Activated CD4-positive, alpha-beta T cell treated with anti-CD3 and anti-CD28 coated beads, Interleukin-2, amount 50 U/mL, for 24 hours (primary cell): ENCODE data around the gene BCL11A.

Source experiments
- DNase-seq, 2 donors: peaks; one replicate each; pipeline ENCODE4 v3.0.0-alpha.2; 2020; ENCODE audit warnings: low read depth in 1 of 2, low spot score in 1 of 2

The BCL11A gene

GRCh38 chr2:60553495-60554073 is at the start of gene BCL11A:
BCL11A (minus strand) TSS chr2:60553654; CDS start chr2:60553270, 384 bp downstream.
- DNase-seq: no peak

DNA sequence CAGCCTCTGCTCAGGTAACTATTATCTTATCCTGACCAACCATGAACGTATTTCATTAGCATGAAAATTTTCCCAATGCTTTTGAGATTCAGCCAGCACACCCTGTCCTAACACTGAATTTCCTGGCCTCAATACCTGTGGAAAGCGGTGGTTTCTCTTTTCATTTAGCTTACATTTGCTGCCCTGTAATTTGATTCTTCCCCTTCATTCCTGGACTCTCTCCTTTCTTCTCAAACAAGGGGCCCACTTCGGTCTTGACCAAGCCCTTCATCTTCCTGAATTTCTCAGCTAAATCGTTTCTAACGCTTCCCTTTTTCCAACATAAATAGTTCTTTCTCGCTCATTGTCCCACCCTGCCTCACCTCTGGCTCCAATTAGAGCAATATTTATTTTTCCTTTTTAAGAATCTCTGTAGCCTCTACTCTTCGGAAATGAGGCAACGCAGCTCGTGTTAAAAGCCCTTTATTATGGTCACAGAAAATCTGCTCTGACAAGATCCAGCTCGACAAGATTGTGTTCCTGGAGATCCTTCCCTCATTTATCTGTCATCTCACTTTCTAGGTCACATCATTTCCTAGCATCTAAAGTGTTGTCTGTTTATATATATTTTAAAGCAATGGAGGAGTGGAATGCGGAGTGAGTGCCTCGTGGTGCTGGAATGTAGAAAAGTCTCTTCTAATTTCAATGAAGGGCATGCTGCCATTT is 49.5 kb upstream of the BCL11A start:
- DNase-seq: no peak

- DNase-seq: no peak
These were observed 48.9 kb upstream of the BCL11A start for GRCh38 chr2:60602388-60602787.

GRCh38 chr2:60598271-60598670 is 44.8 kb upstream of the BCL11A start:
- DNase-seq: no peak

DNA sequence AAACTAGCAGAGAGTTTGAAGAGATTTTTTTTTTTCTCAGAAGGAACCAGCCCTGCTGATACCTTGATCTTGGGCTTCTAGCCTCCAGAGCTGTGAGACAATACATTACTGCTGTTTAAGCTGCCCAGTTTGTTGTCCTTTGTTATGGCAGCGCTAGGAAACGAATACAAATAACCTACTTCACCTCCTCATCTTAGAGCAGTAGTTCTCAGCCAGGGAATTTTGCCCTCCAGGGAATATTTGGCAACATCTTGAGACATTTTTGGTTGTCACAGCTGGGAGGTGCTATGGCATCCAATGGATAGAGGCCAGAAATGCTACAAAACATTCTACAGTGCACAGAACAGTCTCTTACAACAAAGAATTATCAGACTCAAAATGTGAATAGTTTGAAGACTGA is 43.9 kb upstream of the BCL11A start:
- no peak for DNase-seq

DNA sequence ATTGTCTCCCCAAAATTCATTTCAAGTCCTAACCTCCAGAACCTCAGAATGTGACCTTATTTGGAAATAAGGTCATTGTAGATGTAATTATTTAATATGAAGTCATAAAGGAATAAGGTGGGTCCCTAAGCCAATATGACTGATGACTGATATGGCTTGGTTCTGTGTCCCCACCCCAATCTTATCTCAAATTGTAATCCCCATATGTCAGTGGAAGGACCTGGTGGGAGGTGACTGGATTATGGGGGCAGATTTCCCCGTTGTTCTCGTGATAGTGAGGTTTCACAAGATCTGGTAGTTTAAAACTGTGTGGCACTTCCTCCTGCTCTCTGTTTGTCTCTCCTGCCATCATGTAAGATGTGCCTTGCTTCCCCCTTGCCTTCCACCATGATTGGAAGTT is 43.0 kb upstream of the BCL11A start:
- no peak for DNase-seq

- no peak for DNase-seq
These were observed 42.5 kb upstream of the BCL11A start for GRCh38 chr2:60595953-60596352.

- no peak for DNase-seq
These were observed 35.6 kb upstream of the BCL11A start for GRCh38 chr2:60589104-60589503.

DNA sequence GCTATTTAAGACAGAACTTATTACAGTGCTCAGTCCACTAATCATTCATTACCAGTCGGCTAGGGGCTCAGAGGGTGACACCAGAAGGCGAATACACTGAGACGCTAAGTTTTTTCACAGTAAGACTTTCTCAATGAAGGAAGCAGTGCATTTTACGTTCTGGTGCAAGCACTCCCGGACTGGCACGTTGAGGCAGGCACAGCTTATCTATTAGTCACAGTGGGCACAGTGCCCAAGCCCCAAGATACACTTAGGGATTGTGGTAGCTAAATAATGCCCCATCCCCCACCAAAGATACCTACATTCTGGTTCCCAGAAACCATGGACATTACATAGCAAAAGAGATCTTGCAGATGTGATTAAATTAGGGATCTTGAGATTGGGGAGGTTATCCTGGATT is 32.6 kb upstream of the BCL11A start:
- DNase-seq: no peak

GRCh38 chr2:60585276-60585675 is 31.8 kb upstream of the BCL11A start:
- DNase-seq: no peak

DNA sequence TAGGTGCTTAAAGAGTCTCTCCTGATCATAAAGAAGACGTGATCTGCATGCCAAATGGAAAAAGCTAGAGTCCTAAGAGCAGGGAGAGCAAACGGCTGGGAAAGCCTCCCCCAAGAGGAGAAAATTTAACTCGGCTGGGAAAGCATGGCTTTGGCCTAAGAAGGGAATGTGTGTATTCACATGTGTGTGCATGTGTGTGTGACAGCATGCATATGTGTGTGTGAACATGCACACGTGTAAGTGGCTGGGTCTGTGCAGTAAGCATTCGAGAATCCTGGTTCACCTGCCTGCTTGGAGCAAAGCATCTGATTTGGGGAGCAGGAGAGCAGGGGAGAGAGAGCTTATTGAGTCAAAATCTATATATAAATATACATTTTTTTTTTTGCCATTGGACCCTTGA is 30.1 kb upstream of the BCL11A start:
- DNase-seq: no peak

- peak; percentile 27 to 33 for DNase-seq
These were observed 28.2 kb upstream of the BCL11A start for GRCh38 chr2:60581433-60582282.

DNA sequence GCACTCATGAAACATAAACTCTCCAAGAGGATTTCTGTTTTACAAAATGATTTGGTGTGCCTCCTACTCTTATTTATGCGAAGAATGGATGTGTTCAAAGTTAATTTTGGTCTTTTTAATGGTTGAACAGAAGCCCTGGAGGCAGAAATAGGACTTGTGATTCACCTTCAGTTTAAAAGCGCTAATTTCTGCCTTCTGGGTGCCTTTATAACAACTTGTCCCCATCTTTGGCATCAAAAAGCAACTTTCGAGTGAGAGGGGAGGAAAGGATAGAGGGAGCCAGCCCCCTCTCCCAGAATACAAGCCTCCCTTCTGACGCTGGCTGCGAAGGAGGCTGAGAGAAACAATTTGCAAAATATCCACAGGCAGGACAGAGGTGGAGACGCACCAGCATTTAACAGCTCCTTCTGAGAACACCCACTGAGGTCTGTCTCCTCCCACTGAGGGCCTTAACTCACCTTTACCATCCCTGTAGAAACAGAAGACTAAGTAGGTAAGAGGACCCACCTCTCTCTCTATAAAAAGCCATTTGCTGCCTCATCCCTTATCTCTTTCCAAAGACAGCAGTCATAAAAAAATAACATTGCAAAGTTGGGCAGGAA is 24.3 kb upstream of the BCL11A start:
- DNase-seq: no peak

DNA sequence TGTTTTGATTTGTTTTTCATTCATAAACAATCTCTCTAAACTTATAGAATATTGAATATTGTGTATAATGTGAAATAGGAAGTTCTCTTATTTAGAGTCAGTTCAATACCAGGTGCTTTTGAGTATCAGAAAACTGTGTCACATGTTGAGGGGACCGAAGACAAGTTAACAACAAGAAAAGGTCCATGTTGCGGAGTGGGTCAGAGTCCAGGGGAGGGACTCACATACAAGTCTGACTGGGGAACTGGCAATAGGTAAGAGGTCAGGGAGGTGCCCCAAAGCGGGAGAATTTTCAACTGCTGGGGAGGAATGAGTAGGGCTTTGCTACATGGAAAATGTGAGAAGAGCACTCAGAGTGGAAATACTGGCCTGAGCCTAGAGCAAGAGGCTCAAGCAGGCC is 19.8 kb upstream of the BCL11A start:
- no peak for DNase-seq

- no peak for DNase-seq
These were observed 16.8 kb upstream of the BCL11A start for GRCh38 chr2:60570251-60570650.

GRCh38 chr2:60569680-60570111 is 16.2 kb upstream of the BCL11A start:
- no peak for DNase-seq

DNA sequence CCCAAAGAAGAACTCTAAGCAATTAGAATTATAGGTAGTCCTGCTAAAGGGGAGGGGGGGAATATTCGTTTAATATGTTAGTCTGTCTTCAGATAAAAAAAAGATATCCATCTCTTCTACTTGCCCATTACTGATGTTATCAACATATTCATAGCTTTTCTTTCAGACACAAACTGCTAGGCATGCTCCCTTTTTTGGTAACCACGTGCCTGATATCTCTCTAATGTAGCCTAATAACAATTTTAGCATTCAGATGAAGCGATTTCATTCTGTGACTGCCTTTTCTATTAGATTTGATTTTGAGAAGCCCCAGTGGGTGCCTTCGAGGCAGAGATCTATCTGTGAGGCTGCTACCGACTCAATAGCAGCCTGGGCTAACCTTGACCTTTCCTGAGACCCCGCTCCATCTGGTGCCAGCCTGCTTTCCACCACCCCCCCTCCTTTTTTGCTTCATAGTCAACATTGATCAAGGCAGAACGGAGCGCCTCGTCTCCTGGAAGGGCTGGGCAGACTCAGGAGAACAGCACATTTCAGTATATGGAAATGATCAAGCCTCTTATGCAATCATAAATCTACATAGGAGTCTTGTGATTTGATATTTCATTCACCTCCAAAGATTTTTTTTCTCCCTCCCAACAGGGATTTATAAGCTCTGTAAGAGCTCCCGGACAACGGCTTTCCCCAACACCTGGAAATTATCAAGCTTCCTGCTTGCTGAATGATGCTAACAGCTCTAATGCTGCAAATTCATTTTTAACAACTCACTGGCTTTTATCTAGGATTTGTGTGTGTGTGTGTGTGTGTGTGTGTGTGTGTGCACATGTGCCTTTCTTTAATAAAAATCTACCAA is 14.7 kb upstream of the BCL11A start:
- no peak for DNase-seq

GRCh38 chr2:60567096-60567495 is 13.6 kb upstream of the BCL11A start:
- DNase-seq: no peak

DNA sequence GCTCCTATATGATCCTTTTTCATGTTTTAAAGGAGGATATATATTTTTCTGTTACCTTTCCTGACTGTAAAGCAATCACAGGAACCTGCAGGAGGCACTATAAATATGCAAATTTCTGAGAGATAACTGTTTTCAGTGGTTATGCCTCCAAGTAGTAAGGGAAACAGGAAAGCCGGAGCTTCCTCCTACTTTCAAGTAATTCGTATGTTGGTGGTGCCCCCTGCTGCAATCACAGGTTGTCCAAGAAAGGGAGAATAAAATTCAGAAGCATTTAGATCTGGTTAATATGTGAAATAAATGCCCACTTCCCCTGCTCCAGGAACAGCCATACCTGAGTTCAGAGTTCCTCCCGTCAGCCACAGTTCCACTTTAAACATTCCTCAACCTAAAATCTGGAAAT is 12.0 kb upstream of the BCL11A start:
- DNase-seq: no peak

DNA sequence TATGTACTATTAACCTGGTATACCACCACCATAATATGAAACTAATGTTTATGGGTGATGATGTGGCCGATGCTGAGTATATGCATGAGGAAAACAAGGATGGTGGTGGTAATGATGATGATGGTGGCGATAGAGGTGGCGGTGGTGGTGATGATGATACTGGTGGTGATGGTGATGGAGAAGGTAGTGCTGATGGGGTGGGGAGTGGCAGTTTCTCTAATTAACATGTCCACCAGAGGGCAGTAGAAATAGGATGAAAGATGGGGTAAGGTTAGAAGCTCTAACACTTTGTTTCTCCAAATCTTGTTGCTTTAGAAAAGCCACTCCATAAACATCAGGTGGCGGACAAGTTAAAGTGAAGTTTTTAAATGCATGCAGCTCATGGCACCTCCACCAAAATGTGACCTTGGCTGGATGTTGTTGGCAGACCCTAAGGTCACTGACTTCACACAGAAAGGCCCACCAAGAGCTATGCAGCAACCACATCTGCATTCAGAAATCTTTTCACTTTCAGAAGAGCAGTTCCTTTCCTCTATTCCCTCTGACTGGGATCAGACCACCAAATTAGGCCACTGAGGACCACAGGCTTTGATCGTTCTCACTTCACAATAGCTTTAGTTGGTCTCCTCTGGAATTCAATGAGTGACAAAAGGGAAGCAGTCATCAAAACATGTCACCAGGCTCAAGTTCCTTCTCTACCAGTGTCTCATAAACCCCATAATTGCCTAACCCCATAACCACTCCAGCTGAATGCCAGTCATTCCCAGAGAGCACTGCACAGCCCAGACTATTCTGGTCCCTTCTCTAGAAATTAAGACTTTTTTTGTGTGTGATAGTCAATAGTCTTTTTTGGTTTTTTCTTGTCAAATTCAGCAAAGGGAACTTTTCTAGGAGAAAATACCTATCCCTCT is 7.5 kb upstream of the BCL11A start:
- DNase-seq: no peak
